Measurements from ENCODE around the gene GORASP1. TPM values are rescaled to one million over a fixed set of nuclear protein-coding genes. Genes with fewer than 3 reads are reported as not detected.

The GORASP1 gene
- total RNA-seq, 2 donors from 2014 or later, result 20.0 to 24.5 TPM

- no peak for ATAC-seq (replicated peaks in 1 of 2)
These were observed 4.7 kb upstream of the GORASP1 start for GRCh38 chr3:39112113-39112512.

GRCh38 chr3:39110041-39110639, 2.7 kb upstream of the GORASP1 start:
- Mint-ChIP-seq H3K27me3 (ENCODE audit: low read depth) (no peaks in the 10 kb centered on the region), H3K27ac (no peak overlapping the region), H3K9me3 (no peaks in the 10 kb centered on the region), H3K36me3 (ENCODE audit: insufficient read depth in 2 of 2) (peaks cover 0 to 4% of the 10 kb centered on the region in 2 donors), H3K4me3 (no peak overlapping the region), H3K4me1 (ENCODE audit: low read depth) (peaks cover 32% of the 10 kb centered on the region)
- DNase-seq, result no peak
- ATAC-seq (replicated peaks in 1 of 2), result no peak

More at GRCh38 chr3:39112113-39112512, 4.7 kb upstream of the GORASP1 start:
- Mint-ChIP-seq H3K27me3 (ENCODE audit: low read depth) (no peaks in the 10 kb centered on the region), H3K27ac (no peak overlapping the region), H3K36me3 (ENCODE audit: insufficient read depth in 2 of 2) (peaks cover 0 to 4% of the 10 kb centered on the region in 2 donors), H3K4me1 (ENCODE audit: low read depth) (peaks cover 16% of the 10 kb centered on the region), H3K9me3 (no peaks in the 10 kb centered on the region), H3K4me3 (no peak overlapping the region)
- DNase-seq, result no peak

- no peak for DNase-seq
These were observed 1.7 kb upstream of the GORASP1 start for GRCh38 chr3:39109086-39109485.

GRCh38 chr3:39108200-39108710, 828 bp upstream of the GORASP1 start:
- H3K4me1 Mint-ChIP-seq (ENCODE audit: low read depth), result peaks cover 37% of the 10 kb centered on the region
- peaks cover 0 to 4% of the 10 kb centered on the region in 2 donors for H3K36me3 Mint-ChIP-seq (ENCODE audit: insufficient read depth in 2 of 2)
- H3K27me3 Mint-ChIP-seq (ENCODE audit: low read depth), result no peaks in the 10 kb centered on the region
- peak overlapping the region; percentile 59 for H3K27ac Mint-ChIP-seq
- ATAC-seq (replicated peaks in 1 of 2), result peak; percentile 22 to 33
- H3K4me3 Mint-ChIP-seq, result peak overlapping the region; percentile 93 to 95
- no peak for DNase-seq
- no peaks in the 10 kb centered on the region for H3K9me3 Mint-ChIP-seq

More at GRCh38 chr3:39109086-39109485, 1.7 kb upstream of the GORASP1 start:
- H3K4me1 Mint-ChIP-seq (ENCODE audit: low read depth), result peaks cover 37% of the 10 kb centered on the region
- no peaks in the 10 kb centered on the region for H3K27me3 Mint-ChIP-seq (ENCODE audit: low read depth)
- ATAC-seq (replicated peaks in 1 of 2), result no peak
- H3K4me3 Mint-ChIP-seq, result no peak overlapping the region
- peaks cover 0 to 4% of the 10 kb centered on the region in 2 donors for H3K36me3 Mint-ChIP-seq (ENCODE audit: insufficient read depth in 2 of 2)
- no peak overlapping the region for H3K27ac Mint-ChIP-seq
- H3K9me3 Mint-ChIP-seq, result no peaks in the 10 kb centered on the region

- Mint-ChIP-seq H3K9me3 (no peaks in the 10 kb centered on the region), H3K4me1 (ENCODE audit: low read depth) (peaks cover 37% of the 10 kb centered on the region), H3K27me3 (ENCODE audit: low read depth) (no peaks in the 10 kb centered on the region), H3K4me3 (peak overlapping the region; percentile 85 to 86), H3K27ac (peak overlapping the region; percentile 28), H3K36me3 (ENCODE audit: insufficient read depth in 2 of 2) (peaks cover 0 to 4% of the 10 kb centered on the region in 2 donors)
- DNase-seq (peak; percentile 32 to 33), ATAC-seq (replicated peaks in 1 of 2) (peak; percentile 28 to 42)
These were observed 508 bp downstream of the GORASP1 start for GRCh38 chr3:39106851-39107387.

- no peak for ATAC-seq (replicated peaks in 1 of 2)
- H3K36me3 Mint-ChIP-seq (ENCODE audit: insufficient read depth in 2 of 2), result peaks cover 0 to 4% of the 10 kb centered on the region in 2 donors
These were observed 1.1 kb downstream of the GORASP1 start for GRCh38 chr3:39106281-39106811.

GRCh38 chr3:39105687-39106063, 1.8 kb downstream of the GORASP1 start:
- Mint-ChIP-seq H3K4me1 (ENCODE audit: low read depth) (peaks cover 37% of the 10 kb centered on the region), H3K4me3 (peak overlapping the region; percentile 85 to 86), H3K27ac (peak overlapping the region; percentile 59)

More at GRCh38 chr3:39106281-39106811, 1.1 kb downstream of the GORASP1 start:
- peak overlapping the region; percentile 85 to 86 for H3K4me3 Mint-ChIP-seq
- H3K9me3 Mint-ChIP-seq, result no peaks in the 10 kb centered on the region
- no peaks in the 10 kb centered on the region for H3K27me3 Mint-ChIP-seq (ENCODE audit: low read depth)
- no peak for DNase-seq
- H3K4me1 Mint-ChIP-seq (ENCODE audit: low read depth), result peaks cover 37% of the 10 kb centered on the region
- H3K27ac Mint-ChIP-seq, result peak overlapping the region; percentile 59

GRCh38 chr3:39104961-39105686, 2.3 kb downstream of the GORASP1 start:
- H3K27me3 Mint-ChIP-seq (ENCODE audit: low read depth), result no peaks in the 10 kb centered on the region
- H3K36me3 Mint-ChIP-seq (ENCODE audit: insufficient read depth in 2 of 2), result peaks cover 0 to 4% of the 10 kb centered on the region in 2 donors
- ATAC-seq (replicated peaks in 1 of 2) (no peak), DNase-seq (no peak)
- no peak overlapping the region for H3K4me3 Mint-ChIP-seq
- H3K27ac Mint-ChIP-seq, result no peak overlapping the region
- peaks cover 37% of the 10 kb centered on the region for H3K4me1 Mint-ChIP-seq (ENCODE audit: low read depth)
- no peaks in the 10 kb centered on the region for H3K9me3 Mint-ChIP-seq

More at GRCh38 chr3:39105687-39106063, 1.8 kb downstream of the GORASP1 start:
- Mint-ChIP-seq H3K27me3 (ENCODE audit: low read depth) (no peaks in the 10 kb centered on the region), H3K36me3 (ENCODE audit: insufficient read depth in 2 of 2) (peaks cover 0 to 4% of the 10 kb centered on the region in 2 donors), H3K9me3 (no peaks in the 10 kb centered on the region)
- DNase-seq (no peak), ATAC-seq (replicated peaks in 1 of 2) (no peak)

GRCh38 chr3:39103791-39104552, 3.5 kb downstream of the GORASP1 start:
- no peak for ATAC-seq (replicated peaks in 1 of 2)
- H3K4me1 Mint-ChIP-seq (ENCODE audit: low read depth), result peaks cover 35% of the 10 kb centered on the region
- no peaks in the 10 kb centered on the region for H3K27me3 Mint-ChIP-seq (ENCODE audit: low read depth)
- no peak overlapping the region for H3K4me3 Mint-ChIP-seq
- no peaks in the 10 kb centered on the region for H3K9me3 Mint-ChIP-seq
- no peak for DNase-seq
- peaks cover 0 to 4% of the 10 kb centered on the region in 2 donors for H3K36me3 Mint-ChIP-seq (ENCODE audit: insufficient read depth in 2 of 2)
- H3K27ac Mint-ChIP-seq, result peak overlapping the region; percentile 52

- Mint-ChIP-seq H3K36me3 (ENCODE audit: insufficient read depth in 2 of 2) (peaks cover 0 to 4% of the 10 kb centered on the region in 2 donors), H3K27ac (no peak overlapping the region), H3K27me3 (ENCODE audit: low read depth) (no peaks in the 10 kb centered on the region), H3K4me3 (no peak overlapping the region), H3K9me3 (no peaks in the 10 kb centered on the region), H3K4me1 (ENCODE audit: low read depth) (peaks cover 28% of the 10 kb centered on the region)
- DNase-seq, result no peak
- ATAC-seq (replicated peaks in 1 of 2), result no peak
These were observed 4.1 kb downstream of the GORASP1 start for GRCh38 chr3:39103324-39103693.

GRCh38 chr3:39102504-39103323, 4.7 kb downstream of the GORASP1 start:
- no peaks in the 10 kb centered on the region for H3K27me3 Mint-ChIP-seq (ENCODE audit: low read depth)
- peaks cover 23% of the 10 kb centered on the region for H3K4me1 Mint-ChIP-seq (ENCODE audit: low read depth)
- no peak for DNase-seq
- H3K36me3 Mint-ChIP-seq (ENCODE audit: insufficient read depth in 2 of 2), result peaks cover 0 to 2% of the 10 kb centered on the region in 2 donors
- H3K9me3 Mint-ChIP-seq, result no peaks in the 10 kb centered on the region
- no peak overlapping the region for H3K27ac Mint-ChIP-seq
- no peak for ATAC-seq (replicated peaks in 1 of 2)
- H3K4me3 Mint-ChIP-seq, result no peak overlapping the region
